ENCODE data around the gene WDR45B.
"Not testable (repeated sequence)": the region's sequence is repeated elsewhere in the genome, so short reads cannot be mapped to it uniquely, and the experiment has no call there.

Gene WDR45B

DNA sequence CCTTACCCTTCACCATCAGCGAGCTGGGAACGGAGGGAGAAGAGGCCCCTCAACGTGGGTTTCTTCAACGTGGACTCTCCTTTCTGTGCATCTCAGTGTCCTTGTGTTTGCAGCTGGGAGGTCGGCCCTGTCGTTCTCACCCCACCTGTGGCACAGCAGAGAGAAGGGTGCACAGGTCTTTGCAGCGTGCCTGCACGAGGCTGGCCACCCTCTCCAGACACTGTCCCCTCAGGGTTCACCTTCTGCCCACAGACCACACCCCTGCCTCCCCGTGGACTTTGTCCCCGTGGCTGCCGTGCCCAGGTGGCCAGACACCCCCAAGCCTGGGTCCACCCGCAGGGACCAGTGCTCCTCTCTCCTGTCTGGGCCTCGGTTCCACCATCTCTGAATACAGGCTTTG, 7.3 kb upstream of the WDR45B start:
- no peak for DNase-seq

DNA sequence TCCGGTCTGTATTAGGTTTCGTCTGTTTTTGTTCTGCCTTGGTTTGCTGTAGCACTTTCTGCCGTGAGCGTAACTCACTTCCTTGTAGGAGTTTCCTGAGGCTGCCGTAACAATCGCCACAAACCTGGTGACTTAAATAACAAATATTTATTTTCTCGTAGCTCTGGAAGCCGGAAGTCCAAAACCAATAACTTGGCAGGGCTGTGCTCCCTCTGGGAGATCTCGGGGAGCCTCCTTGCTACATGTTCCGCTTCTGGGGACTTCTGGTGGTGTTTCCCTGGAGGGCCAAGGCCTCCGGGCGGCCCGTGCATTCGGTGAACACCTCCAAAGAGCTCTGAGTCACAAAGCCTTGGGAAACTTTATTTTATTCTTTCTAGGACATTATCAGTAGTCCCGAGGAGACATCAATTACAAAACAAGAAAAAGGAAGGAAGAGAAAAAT, 6.8 kb upstream of the WDR45B start:
- DNase-seq: no peak

- not testable (repeated sequence) for DNase-seq
These were observed 6.4 kb upstream of the WDR45B start for GRCh38 chr17:82654611-82655010.

- DNase-seq: no peak
These were observed 5.6 kb upstream of the WDR45B start for GRCh38 chr17:82653651-82654528.

DNA sequence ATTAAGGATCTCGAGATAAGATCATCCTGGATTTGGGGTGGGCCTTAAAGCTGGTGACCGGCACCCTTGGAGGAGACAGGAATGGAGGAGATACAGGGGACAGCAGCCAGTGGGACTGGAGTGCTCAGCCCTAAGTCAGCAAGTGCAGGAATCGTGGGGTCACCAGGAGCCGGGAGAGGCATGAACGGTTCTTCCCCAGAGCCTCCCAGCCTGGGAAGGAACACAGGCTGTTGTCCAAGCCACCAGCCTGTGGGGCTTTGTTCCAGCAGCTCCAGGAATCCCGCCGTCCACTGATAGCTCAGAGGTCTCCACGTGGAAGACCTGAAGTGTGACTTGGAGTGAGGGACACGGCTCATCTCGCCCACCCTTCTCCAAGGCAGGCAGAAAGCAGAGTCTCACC, 2.5 kb upstream of the WDR45B start:
- no peak for DNase-seq

DNA sequence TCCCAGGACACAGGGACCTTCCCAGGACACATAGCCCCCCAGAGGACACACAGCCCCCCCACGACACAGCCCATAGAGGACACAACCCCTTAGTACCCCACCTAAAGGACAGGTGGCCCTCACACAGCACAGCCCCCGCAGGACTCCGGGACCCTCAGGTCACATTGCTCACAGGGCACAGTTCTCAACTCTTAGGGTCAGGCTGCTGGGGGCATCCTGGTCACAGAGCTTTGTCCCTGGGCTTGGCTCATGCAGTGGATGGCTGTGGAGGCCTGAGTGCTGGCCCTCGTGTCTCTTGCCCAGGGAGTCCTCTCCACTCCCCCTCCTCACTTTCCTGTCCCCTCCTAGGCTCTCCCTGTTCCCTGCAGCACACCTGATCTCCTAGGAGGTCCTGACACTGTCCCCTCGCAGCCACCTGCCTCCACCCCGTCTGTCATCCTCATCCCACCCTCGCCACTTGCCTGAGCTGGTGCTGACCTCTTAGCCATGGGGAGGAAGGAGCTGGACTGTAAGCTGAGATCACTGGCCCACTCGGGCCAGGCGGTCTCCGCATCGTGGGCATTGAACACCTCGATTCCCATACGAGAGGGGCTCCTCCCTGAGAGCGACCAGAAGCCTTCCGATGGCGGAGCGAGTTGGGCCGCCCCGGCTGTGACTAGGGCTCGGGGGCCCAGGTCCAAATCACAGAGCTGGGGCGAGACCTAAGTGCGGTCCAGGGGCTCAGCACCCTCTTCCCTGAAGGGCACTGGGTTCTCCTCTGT, 1.4 kb upstream of the WDR45B start:
- DNase-seq: no peak

- DNase-seq: no peak
These were observed 593 bp upstream of the WDR45B start for GRCh38 chr17:82648742-82649331.

DNA sequence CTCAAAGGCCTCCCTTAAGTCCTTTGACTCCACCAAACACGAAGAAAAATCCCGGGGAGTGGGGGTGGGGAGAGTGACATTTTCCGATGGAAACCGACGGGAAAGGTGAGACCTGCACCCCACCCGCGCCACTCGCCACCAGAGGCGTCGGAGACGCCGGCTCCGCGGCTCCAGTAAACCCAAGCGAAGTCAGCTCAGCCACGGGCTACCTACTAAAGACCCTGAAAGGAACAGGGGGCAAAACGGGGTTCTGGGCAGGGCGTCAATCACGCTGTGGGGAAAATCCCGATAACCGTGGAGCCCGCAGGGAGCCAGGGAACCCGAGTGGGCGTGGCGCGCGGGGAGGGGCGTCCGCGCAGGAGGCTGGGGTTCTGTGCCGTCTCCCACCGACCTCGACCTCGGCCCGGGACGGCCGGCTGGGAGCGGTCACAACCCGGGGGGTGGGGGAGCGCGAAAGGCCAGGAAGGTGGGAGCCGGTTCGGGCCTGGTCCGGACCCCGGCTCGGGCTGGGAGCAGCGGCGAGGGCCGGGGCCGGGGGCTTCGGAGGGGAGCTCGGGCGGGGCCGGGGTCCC, 565 bp downstream of the WDR45B start:
- DNase-seq: peak; percentile 37 to 52

GRCh38 chr17:82645516-82645915, 2.7 kb downstream of the WDR45B start:
- no peak for DNase-seq

DNA sequence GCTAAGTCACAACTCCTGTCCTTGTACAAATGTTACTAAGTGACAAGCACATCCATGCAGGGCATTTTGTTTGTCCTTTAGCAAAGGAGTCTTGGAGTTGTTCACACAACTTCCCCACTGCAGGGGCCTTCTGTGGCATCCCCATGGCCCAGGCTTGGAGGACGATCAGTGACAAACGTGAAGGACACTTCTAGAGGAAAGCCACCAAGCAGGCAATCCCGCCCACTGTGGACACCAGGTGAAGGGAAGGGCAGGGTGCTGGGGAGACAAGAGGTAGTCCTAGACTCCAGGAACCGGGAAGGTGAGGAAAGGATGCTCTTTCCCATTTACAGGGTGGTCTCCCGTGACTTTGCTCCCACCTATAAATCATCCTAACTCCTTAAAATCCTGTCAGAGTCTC, 4.1 kb downstream of the WDR45B start:
- DNase-seq: no peak

DNA sequence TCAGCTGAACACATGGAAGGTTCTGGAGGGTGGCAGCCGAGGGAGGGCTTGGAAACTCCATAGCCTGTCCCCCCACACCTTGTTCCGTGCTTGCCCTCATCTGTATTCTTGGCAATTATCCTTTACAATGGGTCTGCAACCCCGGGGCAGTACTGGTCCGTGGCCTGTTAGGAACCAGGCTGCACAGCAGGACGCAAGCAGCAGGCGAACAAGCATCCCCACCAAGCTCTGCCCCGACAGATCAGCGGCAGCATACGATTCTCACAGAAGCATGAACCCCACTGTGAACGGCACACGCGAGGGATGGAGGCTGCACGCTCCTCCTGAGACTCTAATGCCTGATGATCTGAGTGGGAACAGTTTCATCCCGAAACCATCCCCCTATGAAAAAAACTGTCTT, 6.2 kb downstream of the WDR45B start:
- no peak for DNase-seq

GRCh38 chr17:82640036-82640435, 8.2 kb downstream of the WDR45B start:
- no peak for DNase-seq

DNA sequence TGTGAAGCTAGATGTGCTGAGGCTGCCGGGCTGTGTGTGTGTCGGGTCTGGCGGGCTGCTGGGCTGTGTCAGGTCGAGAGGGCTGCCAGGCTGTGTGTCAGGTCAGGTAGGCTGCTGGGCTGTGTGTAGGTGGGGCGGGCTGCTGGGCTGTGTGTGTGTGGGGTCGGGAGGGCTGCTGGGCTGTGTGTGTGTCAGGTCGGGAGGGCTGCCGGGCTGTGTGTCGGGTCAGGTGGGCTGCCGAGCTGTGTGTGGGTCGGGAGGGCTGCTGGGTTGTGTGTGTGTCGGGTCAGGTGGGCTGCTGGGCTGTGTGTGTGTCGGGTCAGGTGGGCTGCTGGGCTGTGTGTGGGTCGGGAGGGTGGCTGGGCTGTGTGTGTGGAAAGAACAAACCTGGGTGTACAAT, 8.6 kb downstream of the WDR45B start:
- DNase-seq: no peak

DNA sequence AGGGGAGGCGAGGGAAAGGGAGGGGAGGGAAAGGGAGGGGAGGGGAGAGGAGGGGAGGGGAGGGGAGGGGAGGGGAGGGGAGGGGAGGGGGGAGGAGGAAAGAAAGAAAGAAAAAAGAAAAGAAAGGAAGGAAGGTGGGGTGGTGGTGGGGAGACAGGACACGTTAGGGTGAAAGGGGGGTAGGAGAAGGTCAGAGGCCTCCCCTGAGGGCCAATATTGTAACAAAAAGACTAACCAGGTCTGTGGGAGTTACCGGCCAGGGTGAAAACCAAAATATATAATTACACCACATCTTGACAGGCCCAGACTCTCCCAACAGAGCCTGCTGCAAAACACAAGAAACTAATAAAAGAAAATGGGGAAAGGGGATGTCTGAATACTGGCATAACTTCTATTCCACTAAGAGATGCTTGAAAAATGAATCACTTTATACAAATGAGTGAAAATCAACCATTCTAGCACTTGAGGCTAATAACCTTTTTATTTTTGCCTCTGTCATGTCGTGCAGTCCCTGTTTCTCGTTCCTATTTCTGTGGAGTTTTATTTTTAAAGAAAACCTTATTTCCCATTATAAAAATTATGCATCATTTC, 10.0 kb downstream of the WDR45B start:
- DNase-seq: no peak

- no peak for DNase-seq
These were observed 11.3 kb downstream of the WDR45B start for GRCh38 chr17:82636626-82637598.

- no peak for DNase-seq
These were observed 14.9 kb downstream of the WDR45B start for GRCh38 chr17:82633343-82633742.

DNA sequence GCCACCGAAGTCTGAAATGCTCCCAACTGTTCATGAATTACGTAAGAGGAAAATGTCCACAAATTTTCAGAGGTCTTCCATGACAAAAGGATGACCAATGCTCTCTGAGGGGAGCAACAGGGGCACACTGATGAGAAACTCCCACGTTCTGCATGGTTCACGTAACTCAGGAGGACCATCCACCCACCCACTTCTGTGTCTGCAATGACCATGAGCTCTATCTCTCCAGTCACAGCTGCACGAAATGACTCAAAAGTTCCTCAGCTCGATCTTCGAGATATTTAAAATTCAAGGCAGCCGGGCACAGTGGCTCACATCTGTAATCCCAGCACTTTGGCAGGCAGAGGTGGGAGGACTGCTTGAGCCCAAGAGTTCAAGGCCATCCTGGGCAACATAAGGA, 15.8 kb downstream of the WDR45B start:
- no peak for DNase-seq

DNA sequence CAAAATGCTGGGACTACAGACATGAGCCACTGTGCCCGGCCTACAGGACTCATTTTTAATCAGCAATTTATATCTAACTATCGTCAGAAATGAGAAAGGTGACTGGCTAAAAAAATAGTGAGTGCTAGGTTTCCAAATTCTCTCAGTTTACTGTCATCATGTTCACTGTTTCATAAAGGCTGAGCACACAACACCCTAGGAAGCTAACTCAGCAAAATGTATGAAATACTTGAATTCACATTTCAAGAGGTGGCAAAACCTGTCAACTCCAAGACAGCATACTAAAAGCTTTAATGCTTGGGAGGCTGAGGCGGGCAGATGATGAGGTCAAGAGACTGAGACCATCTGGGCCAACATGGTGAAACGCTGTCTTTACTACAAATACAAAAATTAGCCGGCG, 16.7 kb downstream of the WDR45B start:
- no peak for DNase-seq

GRCh38 chr17:82630212-82630611, 18.0 kb downstream of the WDR45B start:
- DNase-seq: no peak

GRCh38 chr17:82629748-82630147, 18.5 kb downstream of the WDR45B start:
- no peak for DNase-seq

- DNase-seq: no peak
These were observed 20.8 kb downstream of the WDR45B start for GRCh38 chr17:82627405-82627804.

DNA sequence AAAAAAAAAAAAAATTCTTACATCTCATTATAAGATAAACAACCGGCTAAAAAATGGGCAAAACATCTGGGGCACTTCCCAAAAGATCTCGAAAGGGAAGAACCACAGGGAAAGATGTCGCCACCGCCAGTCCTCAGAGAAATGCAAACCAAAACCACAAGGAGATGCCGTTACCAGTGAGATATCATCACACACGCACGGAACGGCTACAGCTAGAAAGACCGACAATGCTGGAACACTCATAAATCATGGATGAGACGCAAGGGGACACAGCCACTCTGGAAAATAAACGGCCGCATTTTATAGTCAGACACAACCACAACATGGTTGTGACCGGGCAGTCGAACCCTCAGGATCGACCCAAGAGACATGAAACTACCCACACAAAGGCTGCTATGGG, 24.5 kb downstream of the WDR45B start:
- DNase-seq: no peak

Measured in stimulated activated CD4-positive, alpha-beta T cell treated with anti-CD3 and anti-CD28 coated beads, Interleukin-4, amount 100 ng/mL, for 4 hours (primary cell).